HCT116 (cell line): ENCODE measurements around the gene STAP2. TPM values are rescaled to one million over a fixed set of nuclear protein-coding genes. Genes with fewer than 3 reads are reported as not detected.

Experiments used
- ATAC-seq: fragments of 200-7000 bp; cut with Tn5 transposase; 2 replicates; pipeline ENCODE4 v1.9.1; 2020; ENCODE audit warnings: mild to moderate bottlenecking, moderate library complexity
- BruUV-seq: library from RNA; stranded (reverse); fragments of 400-500 nt; replicated peaks from 2 replicates; lab custom pipeline; 2021; lab: Mats Ljungman, UMichigan
- CTCF ChIA-PET: fragments of 300-600 bp; sonication (Branson Sonifier 250); formaldehyde crosslinking; loops from one replicate; lab custom pipeline; 2021; ENCODE audit warnings: antibody characterized with exemption; lab: Charles Lee
- POLR2A ChIA-PET: fragments of 300-600, 350-600 bp; sonication (Branson Sonifier 250); formaldehyde crosslinking; loops from one replicate; lab custom pipeline; 2021; ENCODE audit warnings: antibody characterized with exemption; lab: Charles Lee
- RAD21 ChIA-PET, 2 experiments: fragments of 300-600 bp; sonication (Branson Sonifier 250); formaldehyde crosslinking; loops; one replicate each; lab custom pipeline; 2023; ENCODE audit warnings: low total read pairs in 2 of 2; ENCODE audit not compliant: uncharacterized antibody in 2 of 2, unreplicated experiment in 2 of 2, low non-redundant PET in 1 of 2; lab: Charles Lee
- DNase-seq: peaks from one replicate; pipeline ENCODE4 v3.0.0-alpha.2; 2010; ENCODE audit warnings: low read depth, low spot score
- H2AFZ ChIP-seq: fragments of 200-600 bp; shearing (Covaris generic), sonication (generic); 2 replicates; pipeline ENCODE4 v1.6.1; 2017; ENCODE audit warnings: low read depth, mixed run types, mixed read lengths, antibody characterized with exemption, low read length; ENCODE audit not compliant: poor library complexity, severe bottlenecking
- H3K27ac ChIP-seq: 2 replicates; pipeline ENCODE4 v1.5.1; 2012; ENCODE audit warnings: low read depth, low read length
- H3K27me3 ChIP-seq: fragments of 200-600 bp; sonication (generic); 2 replicates; pipeline ENCODE4 v1.6.1; 2016; ENCODE audit warnings: mixed run types, low read length, mixed read lengths; ENCODE audit not compliant: insufficient read depth
- H3K36me3 ChIP-seq, 2 experiments: fragments of 200-500 bp in 1 of 2; fragments of 200-600 bp in 1 of 2; sonication (Bioruptor generic) in 1 of 2; sonication (generic) in 1 of 2; 2 replicates each; pipeline versions ENCODE4 v1.5.1 to v1.6.1; 2014 to 2016; ENCODE audit warnings: low read length in 2 of 2, inconsistent platforms in 1 of 2, mixed read lengths in 1 of 2, mixed run types in 1 of 2; ENCODE audit not compliant: insufficient read depth in 2 of 2, control insufficient read depth in 1 of 2
- H3K4me1 ChIP-seq, 2 experiments: fragments of 200-600 bp in 1 of 2; sonication (generic) in 1 of 2; 2 replicates each; pipeline versions ENCODE4 v1.5.1 to v1.6.1; 2012 to 2017; ENCODE audit warnings: low read length in 2 of 2, inconsistent platforms in 1 of 2, mild to moderate bottlenecking in 1 of 2, mixed read lengths in 1 of 2, mixed run types in 1 of 2, moderate library complexity in 1 of 2; ENCODE audit not compliant: insufficient read depth in 2 of 2, control insufficient read depth in 1 of 2
- H3K4me2 ChIP-seq: fragments of 200-600 bp; sonication (generic); 2 replicates; pipeline ENCODE4 v1.6.1; 2017; ENCODE audit warnings: mixed run types, low read length, mixed read lengths
- H3K4me3 ChIP-seq, 2 experiments: fragments of 200-600 bp in 1 of 2; sonication (generic) in 1 of 2; replicated peaks in 1 of 2; 2 replicates each; pipeline ENCODE4 v1.5.1; 2011 to 2016; ENCODE audit warnings: low read length in 2 of 2, control low read depth in 1 of 2, low read depth in 1 of 2, mild to moderate bottlenecking in 1 of 2, mixed read lengths in 1 of 2, mixed run types in 1 of 2
- H3K79me2 ChIP-seq: fragments of 200-600 bp; sonication (generic); 2 replicates; pipeline ENCODE4 v1.6.1; 2017; ENCODE audit warnings: mild to moderate bottlenecking, mixed run types, low read length, moderate library complexity, mixed read lengths; ENCODE audit not compliant: insufficient read depth
- H3K9ac ChIP-seq: fragments of 200-600 bp; sonication (generic); 2 replicates; pipeline ENCODE4 v1.6.1; 2016; ENCODE audit warnings: low read length, mixed read lengths
- H3K9me2 ChIP-seq: fragments of 200-600 bp; sonication (generic), shearing (Covaris generic); 2 replicates; pipeline ENCODE4 v1.6.1; 2017; ENCODE audit warnings: mixed run types, mild to moderate bottlenecking, moderate library complexity; ENCODE audit not compliant: insufficient read depth
- H3K9me3 ChIP-seq, 2 experiments: fragments of 200-500 bp in 1 of 2; fragments of 200-600 bp in 1 of 2; sonication (Bioruptor generic) in 1 of 2; sonication (generic) in 1 of 2; 2 replicates each; pipeline ENCODE4 v1.6.1; 2014 to 2017; ENCODE audit warnings: low read length in 2 of 2, mixed read lengths in 2 of 2, inconsistent platforms in 1 of 2, low read depth in 1 of 2, mild to moderate bottlenecking in 1 of 2, mixed run types in 1 of 2, moderate library complexity in 1 of 2; ENCODE audit not compliant: control insufficient read depth in 1 of 2, insufficient read depth in 1 of 2
- H4K20me1 ChIP-seq: fragments of 200-600 bp; sonication (generic), shearing (Covaris generic); 2 replicates; pipeline ENCODE4 v1.6.1; 2017; ENCODE audit warnings: mixed run types, mild to moderate bottlenecking, moderate library complexity; ENCODE audit not compliant: insufficient read depth
- CBX3 ChIP-seq: IDR thresholded peaks from 2 replicates; pipeline ENCODE4 v1.6.1; 2012; ENCODE audit warnings: low read depth
- CEBPB ChIP-seq: IDR thresholded peaks from 2 replicates; pipeline ENCODE4 v1.6.1; 2012; ENCODE audit warnings: low read depth
- EGR1 ChIP-seq: IDR thresholded peaks from 2 replicates; pipeline ENCODE4 v1.6.1; 2012; ENCODE audit warnings: low read depth
- EZH2 ChIP-seq: fragments of 200-600 bp; sonication (generic); IDR thresholded peaks from 2 replicates; pipeline ENCODE4 v1.6.1; 2017; ENCODE audit warnings: antibody characterized with exemption, mixed run types
- EZH2phosphoT487 ChIP-seq: fragments of 200-600 bp; IDR thresholded peaks from 2 replicates; pipeline ENCODE4 v1.6.1; 2018; ENCODE audit warnings: antibody characterized with exemption, borderline replicate concordance
- FOSL1 ChIP-seq: IDR thresholded peaks from 2 replicates; pipeline ENCODE4 v1.6.1; 2012; ENCODE audit warnings: low read depth
- JUND ChIP-seq: IDR thresholded peaks from 2 replicates; pipeline ENCODE4 v1.6.1; 2012
- POLR2A ChIP-seq: IDR thresholded peaks from 2 replicates; pipeline ENCODE4 v1.7.0; 2011; ENCODE audit warnings: borderline replicate concordance; ENCODE audit not compliant: insufficient read depth, insufficient read length; ENCODE audit errors: extremely low read depth
- POLR2AphosphoS5 ChIP-seq: IDR thresholded peaks from 2 replicates; pipeline ENCODE4 v1.6.1; 2011; ENCODE audit warnings: mild to moderate bottlenecking, low read depth, low read length, moderate library complexity
- RAD21 ChIP-seq: IDR thresholded peaks from 2 replicates; pipeline ENCODE4 v1.6.1; 2012; ENCODE audit warnings: low read depth, mild to moderate bottlenecking
- SIN3A ChIP-seq: IDR thresholded peaks from 2 replicates; pipeline ENCODE4 v1.6.1; 2012; ENCODE audit warnings: low read depth
- SP1 ChIP-seq: IDR thresholded peaks from 2 replicates; pipeline ENCODE4 v1.6.1; 2012; ENCODE audit warnings: low read depth
- SRF ChIP-seq: IDR thresholded peaks from 2 replicates; pipeline ENCODE4 v1.6.1; 2012; ENCODE audit warnings: low read depth
- YY1 ChIP-seq: IDR thresholded peaks from 2 replicates; pipeline ENCODE4 v1.6.1; 2011; ENCODE audit warnings: low read length, low read depth, moderate library complexity, mild to moderate bottlenecking; ENCODE audit not compliant: insufficient replicate concordance; ENCODE audit errors: extremely low read depth
- ZFX ChIP-seq: fragments of 450-650 bp; IDR thresholded peaks from 2 replicates; pipeline ENCODE4 v1.6.1; 2017
- ZNF274 ChIP-seq: fragments of 200-500 bp; sonication (Bioruptor generic); IDR thresholded peaks from 2 replicates; pipeline ENCODE4 v1.6.1; 2014; ENCODE audit warnings: mild to moderate bottlenecking, low read depth, low read length, inconsistent platforms
- intact Hi-C: fragments of 100-400 bp; cut with micrococcal nuclease; formaldehyde crosslinking; loops from 2 replicates; pipeline ENCODE4 v1.10.0; 2022
- total RNA-seq: library from RNA; stranded (reverse); gene quantifications from one replicate; pipeline ENCODE4 v1.2.1, GENCODE V29; 2021; ENCODE audit not compliant: unreplicated experiment
- TF ChIP-seq, protein P1 (sequence below): IDR thresholded peaks from 2 replicates; pipeline ENCODE4 v1.6.1; 2012
- TF ChIP-seq, protein P2 (sequence below): IDR thresholded peaks from 2 replicates; pipeline ENCODE4 v1.6.1; 2012
- TF ChIP-seq, protein P3 (sequence below): IDR thresholded peaks from 2 replicates; pipeline ENCODE4 v1.6.1; 2011; ENCODE audit warnings: mild to moderate bottlenecking, low read length, moderate library complexity; ENCODE audit not compliant: insufficient replicate concordance; ENCODE audit errors: extremely low read depth

STAP2 gene
- total RNA-seq, 1 experiment from 2014 or later, result 2.1 TPM

DNA sequence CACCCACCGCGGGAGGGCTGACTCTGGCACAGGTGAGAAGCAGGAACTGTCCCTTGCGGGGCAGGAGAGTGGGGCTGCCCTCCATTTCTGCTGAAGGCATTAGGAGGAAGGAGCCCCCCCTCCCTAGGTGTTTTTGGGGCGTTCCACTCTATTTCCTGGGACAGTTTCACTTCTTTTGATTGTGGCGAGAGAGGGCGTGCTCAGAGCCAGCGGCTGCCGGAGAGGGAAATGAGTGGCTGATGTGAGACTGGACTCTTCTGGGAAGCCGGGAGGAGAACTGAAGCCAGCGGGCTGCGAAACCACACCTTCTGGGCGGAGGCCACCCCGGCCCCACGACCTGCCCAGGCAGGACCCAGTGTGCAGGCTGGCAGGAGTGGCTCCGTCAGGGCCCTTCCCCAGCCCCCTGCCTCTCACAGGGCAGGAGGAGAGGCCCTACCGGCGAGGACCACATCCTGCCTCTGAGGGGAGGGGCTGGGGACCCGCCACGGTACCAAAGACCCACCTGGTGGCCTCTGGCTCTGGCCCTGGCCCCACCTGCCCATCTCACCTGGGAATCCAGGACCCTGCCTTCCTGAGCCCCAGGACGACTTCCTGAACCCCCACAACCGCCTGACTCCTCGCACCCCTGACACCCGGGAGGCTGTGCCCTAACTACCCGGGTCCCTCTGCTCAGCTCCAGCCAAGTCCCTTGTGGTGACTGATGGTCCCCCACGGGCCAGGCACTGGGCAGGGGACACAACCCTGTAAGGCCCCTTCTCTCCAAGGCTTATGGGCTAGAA, 30.7 kb upstream of the STAP2 start:
- TF ChIP-seq ZNF274 (no peak), FOSL1 (no peak), POLR2A (no peak), CEBPB (no peak), EZH2 (no peak), ZFX (no peak), SIN3A (no peak), SP1 (no peak), EZH2phosphoT487 (no peak), YY1 (no peak), RAD21 (no peak), POLR2AphosphoS5 (no peak), JUND (no peak), EGR1 (no peak), SRF (no peak), CBX3 (no peak)
- TF ChIP-seq, protein P1, sequence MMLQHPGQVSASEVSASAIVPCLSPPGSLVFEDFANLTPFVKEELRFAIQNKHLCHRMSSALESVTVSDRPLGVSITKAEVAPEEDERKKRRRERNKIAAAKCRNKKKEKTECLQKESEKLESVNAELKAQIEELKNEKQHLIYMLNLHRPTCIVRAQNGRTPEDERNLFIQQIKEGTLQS, result no peak
- TF ChIP-seq, protein P2, sequence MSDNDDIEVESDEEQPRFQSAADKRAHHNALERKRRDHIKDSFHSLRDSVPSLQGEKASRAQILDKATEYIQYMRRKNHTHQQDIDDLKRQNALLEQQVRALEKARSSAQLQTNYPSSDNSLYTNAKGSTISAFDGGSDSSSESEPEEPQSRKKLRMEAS, result no peak
- TF ChIP-seq, protein P3, sequence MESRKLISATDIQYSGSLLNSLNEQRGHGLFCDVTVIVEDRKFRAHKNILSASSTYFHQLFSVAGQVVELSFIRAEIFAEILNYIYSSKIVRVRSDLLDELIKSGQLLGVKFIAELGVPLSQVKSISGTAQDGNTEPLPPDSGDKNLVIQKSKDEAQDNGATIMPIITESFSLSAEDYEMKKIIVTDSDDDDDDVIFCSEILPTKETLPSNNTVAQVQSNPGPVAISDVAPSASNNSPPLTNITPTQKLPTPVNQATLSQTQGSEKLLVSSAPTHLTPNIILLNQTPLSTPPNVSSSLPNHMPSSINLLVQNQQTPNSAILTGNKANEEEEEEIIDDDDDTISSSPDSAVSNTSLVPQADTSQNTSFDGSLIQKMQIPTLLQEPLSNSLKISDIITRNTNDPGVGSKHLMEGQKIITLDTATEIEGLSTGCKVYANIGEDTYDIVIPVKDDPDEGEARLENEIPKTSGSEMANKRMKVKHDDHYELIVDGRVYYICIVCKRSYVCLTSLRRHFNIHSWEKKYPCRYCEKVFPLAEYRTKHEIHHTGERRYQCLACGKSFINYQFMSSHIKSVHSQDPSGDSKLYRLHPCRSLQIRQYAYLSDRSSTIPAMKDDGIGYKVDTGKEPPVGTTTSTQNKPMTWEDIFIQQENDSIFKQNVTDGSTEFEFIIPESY, result no peak
- intact Hi-C loops, result no loop called here
- Histone ChIP-seq H2AFZ (no peak overlapping the region), H3K27ac (peak overlapping the region; percentile 3; the same call in 1 of the 2 replicates), H3K27me3 (no peaks in the 10 kb centered on the region), H3K4me3 (no peak overlapping the region), H3K4me2 (no peak overlapping the region), H3K36me3 (no peaks in the 10 kb centered on the region), H3K4me1 (peaks cover 10 to 36% of the 10 kb centered on the region in 2 experiments), H4K20me1 (no peaks in the 10 kb centered on the region), H3K79me2 (peaks cover 70% of the 10 kb centered on the region), H3K9me3 (no peaks in the 10 kb centered on the region), H3K9ac (0 out of 2 replicates have a peak overlapping the region, but pooled peaks have one; percentile 5), H3K9me2 (no peaks in the 10 kb centered on the region)
- ChIA-PET POLR2A (interaction anchor here (0.8 kb wide), 1 partner anchor 11 kb away, joined by 3 read pairs; no protein-coding TSS in a partner anchor), RAD21 (no interaction called here), CTCF (interaction anchor here (0.9 to 1.4 kb wide), 2 partner anchors 33 to 102 kb away, joined by 3 read pairs; partner anchors contain the start of gene CHAF1A)
- no TSS peak for BruUV-seq
- no peak for ATAC-seq
- DNase-seq, result no peak
